Measurements from ENCODE around the gene ZBTB7C.

Gene ZBTB7C

DNA sequence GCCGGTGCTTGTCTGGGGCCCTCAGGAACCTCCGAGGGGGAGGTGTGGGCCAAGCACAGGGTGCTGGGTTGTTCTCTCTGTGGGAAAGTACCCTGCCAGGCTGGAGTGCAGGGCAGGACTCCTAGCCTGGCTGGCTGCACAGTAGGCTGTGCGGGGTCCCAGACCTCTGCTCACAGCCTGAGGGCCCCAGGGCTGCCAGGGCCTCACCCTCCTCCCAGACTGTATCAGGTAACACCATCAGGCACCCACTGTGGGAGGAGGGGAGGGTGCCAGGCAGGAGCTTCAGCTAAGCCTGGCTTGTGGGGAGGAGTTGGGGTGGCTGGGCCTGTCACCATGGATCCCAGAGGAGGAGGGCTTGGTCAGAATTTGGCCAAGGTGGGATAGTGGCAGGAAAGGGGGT lies 266.8 kb downstream of the ZBTB7C start:
- no peak for DNase-seq (ENCODE audit: low read depth in 2 of 2)

DNA sequence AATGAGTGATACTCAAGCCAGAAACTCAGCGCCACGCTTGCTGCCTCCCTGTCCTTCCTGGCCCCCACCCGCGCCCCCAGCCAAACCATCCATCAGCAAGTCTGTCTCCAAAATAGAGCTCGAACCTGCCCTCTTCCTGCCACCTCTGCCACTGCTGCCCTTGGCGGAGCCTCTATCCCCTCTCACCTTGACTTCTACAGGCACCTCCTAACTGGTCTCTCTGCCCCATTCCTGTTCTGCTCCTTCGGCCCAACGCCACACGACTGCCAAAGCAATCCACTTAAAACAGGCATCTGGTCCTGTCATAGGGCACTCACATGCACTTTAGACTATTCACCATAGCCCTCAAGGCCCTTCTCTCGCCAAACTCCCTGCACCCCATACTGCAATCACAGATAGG lies 268.5 kb downstream of the ZBTB7C start:
- DNase-seq (ENCODE audit: low read depth in 2 of 2), result no peak

DNA sequence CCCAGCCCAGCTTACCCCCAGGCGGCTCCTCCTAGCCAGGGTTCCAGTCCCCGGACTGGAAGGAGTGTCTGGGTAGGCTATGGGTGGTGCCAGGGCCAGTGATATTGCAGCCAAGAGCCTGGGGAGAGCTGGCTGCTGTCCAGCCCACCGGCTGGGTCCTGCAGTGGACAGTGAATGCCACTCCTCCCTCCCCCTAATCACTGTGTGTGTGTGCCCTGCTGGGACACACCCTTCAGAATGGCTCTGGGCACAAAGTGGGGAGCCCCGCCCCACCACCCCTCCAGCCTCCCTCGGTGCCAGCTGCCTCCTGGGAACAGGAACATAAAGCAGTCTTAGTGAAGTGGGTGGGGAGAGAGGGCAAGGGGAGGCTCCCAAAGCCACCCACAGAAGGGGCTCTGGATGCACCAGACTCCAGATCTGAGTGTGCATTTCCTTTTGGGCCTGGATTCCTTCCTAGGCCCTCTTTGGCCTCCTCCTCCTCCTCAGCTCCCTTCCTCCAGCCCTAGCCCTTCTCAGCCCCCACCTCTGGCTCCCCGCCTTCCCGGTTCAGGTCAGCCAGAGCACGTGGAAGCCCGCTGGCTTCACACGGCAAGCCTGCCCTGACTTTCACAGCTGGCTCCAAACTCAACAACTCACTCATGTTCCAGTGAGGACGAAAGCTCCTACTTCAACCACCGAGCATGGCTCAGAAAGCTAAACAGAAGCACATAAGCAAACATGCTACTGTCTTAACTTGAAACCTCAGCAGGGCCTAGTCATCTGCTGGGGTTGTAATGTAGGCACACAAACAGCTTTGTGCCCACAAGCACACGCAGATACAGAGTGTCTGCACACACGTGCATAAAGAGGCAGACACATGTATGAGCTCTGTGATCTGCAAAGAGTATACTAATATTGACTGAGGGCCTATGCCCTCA lies 269.5 kb downstream of the ZBTB7C start:
- DNase-seq (ENCODE audit: low read depth in 2 of 2), result no peak

DNA sequence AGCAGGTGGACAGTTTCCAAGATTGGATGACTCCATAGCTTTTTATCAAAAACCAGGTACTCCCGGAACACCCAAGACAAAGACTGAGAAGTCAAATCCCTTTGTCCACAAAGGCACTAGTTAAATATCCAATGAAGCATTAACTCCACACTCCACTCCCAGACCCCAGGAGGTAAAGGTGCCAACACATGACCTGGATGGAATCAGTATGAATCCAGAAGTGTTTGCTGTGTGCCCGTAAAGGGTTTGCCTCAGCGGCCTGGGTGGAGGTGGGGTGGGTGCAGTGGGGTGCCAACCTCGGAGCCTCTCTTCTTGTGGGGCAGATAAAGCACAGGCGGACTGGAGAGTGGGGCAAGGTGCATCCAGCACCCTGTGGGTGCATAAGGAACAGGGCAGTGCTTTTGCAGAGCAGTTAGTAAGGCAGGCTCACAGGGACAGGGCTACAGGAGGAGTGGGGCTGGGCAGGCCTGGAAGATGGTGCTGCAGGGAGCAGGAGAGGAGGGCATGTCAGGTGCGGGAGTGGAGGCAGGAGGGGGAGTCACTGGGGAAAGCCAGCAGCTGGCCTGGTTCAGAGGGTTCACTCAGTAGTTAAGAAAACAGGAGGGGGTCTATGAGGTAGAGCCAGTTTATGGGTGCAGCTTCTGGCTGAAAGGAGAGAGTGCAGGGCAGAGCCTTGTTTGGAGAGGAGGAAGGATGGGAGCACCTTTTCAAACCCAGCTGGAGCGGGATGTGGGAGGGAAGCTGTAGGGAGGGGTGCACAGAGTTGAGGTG lies 270.3 kb downstream of the ZBTB7C start:
- no peak for DNase-seq (ENCODE audit: low read depth in 2 of 2)

DNA sequence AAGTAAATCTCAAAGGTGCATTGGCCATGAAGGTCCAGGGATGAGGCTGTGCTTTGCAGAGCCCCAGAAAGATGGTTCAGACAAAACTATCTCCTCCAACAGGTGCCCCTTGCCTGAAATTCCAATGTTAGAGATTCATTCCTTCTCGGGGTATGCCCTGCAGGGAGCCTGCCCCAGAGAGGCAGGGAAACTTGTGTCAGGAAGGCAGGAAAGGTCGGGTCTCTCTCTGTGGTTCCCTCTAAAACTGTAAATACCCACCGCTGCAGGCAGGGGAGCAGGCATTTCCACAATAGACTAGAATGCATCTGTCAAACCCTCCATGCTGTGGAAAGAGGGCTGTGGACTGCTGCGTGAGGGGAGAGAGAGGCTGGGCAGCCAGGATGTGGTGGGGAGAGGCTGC lies 271.0 kb downstream of the ZBTB7C start:
- DNase-seq (ENCODE audit: low read depth in 2 of 2), result no peak

DNA sequence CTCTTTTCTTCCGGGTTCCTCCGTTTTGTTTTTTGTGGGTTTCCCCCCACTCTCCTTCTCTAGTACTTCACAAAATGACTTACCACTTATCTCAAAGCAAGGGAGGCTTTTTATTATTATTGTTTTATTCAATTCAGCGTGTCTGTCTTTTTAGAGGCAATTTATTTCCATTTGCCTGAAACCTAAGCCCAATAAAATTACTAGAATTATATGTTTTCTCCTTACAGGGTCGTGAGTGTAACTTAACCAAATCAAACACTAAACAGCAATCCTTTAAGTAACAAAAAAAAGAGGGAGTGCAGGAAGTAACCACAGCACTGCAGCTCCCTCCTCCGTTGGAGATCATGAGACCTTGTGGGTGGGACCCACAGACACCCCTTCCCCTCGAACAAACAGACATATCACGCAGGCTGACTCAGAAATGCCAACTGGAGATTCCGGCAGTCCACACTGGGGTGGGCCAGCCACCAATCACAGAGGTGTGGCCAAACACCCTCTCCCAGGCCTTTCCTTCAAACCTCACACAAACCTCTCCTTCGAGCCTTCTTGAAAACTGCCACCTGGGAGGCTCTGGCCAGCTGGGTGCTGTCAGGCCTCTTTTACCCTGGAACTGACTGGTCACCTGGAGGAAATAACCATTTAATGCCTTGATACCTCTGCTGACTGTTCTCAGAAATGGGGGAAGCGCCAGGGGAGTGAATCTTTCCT lies 271.7 kb downstream of the ZBTB7C start:
- DNase-seq (ENCODE audit: low read depth in 2 of 2), result no peak

DNA sequence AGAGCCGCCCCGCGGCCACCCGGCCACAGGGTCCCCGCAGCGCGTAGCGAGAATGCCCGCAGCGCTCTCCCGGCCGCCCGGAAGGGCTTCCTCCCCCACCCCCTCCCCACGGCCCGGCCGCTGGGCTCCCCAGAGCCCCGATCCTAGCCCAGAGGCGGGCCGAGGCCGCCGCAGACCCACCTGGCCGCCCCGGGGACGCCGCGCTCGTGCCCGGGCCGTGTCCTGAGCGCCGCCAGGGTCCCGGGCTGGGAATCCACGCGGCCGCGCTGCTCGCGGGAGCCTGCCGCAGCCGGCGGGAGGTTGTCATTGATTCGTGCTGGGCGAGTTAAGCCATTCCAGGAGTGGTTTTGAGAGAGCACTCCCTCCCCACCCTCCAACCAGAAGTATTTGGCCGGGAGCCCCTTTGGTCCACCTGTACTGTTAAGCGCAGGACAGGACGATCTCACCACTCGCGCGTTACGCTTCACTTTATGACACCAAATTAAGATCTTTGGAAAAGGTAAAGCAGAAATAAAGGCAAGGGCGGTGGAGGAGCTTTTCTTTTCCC lies 272.3 kb downstream of the ZBTB7C start:
- DNase-seq (ENCODE audit: low read depth in 2 of 2), result no peak

DNA sequence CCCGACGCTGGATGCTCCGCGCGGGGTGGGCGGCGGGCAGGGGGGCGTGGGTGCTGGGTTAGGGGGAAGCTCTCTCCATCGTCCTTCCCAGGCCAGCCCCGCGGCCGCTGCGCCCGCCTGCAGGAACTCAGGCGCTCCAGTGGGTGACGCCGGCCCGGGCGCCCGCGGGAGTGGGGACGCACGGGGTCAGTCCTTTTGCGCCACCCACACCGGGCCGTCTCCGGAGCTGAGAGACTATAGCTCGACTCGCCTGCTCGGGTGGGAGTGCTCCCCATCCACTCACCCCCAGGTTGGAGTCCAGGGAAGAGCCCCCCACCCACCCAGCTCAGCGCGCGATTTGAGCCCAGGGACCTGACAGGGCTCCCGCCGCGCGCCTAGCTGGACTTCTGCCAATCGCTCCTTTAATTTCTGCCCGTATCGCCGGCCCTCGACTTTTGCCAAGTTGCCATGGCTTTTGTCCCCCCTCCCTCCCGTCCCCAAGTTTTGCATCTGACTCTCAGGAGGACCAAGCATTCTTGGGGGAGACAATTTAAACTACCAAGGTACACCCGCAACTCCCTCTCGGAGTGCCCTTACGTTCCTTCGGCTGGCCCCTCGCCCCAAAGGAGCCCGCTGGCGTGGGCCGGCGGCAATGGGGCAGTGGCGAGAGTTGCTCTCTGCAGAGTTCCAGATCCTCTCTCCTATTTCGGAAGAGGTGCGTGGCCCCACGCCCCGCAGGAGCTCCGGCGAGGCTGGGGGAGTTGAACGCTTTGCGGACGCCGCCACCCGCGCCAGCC lies 272.9 kb downstream of the ZBTB7C start:
- no peak for DNase-seq (ENCODE audit: low read depth in 2 of 2)

DNA sequence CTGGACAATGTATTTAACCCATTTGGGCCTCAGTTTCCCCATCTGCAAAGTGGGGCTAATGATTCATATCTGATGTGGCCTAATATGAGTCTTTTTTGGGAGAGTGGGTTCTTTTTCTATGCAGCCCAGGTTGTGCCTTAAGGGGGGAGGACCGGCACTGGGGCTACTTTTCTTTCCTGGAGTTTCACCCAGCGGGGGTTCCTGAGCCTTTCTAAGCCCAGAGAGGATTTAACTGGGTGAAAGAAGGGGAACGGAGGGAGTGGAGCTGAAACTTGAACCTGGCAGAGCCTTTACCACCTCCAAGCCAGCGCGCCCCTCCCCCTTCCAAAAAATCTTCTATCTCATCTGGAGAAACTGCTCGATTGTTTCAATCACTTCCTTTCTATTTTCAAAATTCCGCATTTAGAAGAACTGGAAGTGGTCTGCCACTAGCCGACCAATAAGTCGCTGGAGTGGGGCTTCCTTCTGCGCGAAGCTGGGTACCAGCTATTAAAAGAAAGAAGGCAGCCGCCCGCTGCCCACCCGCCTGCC lies 273.7 kb downstream of the ZBTB7C start:
- DNase-seq (ENCODE audit: low read depth in 2 of 2), result no peak

DNA sequence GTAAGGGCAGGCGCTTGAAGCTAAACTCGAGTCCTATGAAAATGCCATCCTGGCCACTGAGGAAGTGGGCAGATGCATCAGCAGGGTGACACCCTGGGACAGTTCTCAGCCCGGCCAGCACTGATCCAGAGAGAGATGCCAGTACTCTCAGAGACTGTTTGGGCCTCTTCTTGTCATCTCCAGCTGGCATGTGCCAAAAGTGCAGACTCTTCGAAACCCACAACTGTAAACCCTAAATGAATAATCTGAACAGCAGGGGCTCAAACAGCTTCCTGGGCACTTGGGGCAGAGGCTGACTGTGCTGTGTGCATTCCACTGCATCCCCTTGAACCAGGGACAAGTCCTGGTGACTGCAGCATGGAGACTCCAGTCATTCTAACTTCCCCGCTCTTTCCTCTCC lies 274.6 kb downstream of the ZBTB7C start:
- no peak for DNase-seq (ENCODE audit: low read depth in 2 of 2)

DNA sequence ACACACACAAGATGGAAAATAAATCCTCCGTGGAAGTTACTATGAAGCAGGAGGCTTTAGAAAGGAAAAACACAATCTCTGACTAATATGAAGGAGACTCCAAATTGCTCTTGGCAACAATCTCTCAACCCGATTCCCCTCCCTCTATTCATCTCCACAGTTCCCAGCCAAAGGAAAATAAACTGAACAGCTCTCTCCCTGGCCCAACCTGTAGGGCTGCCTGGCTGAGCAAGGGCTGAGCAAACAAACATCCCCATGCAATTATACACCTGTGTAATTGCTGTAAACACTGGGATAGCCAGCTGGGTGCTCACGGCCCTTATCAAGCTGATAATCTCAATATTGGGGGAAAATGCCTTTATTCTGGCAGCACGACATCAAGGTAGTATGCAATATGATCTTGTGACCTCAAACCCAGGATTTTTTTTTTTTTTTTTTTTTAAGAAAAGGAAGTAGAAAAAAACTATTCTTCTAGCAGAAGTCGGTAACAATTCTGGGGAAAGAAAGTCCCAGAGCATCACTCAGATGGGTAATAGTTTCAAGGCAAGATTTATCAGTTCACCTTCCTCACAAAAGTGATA lies 275.4 kb downstream of the ZBTB7C start:
- no peak for DNase-seq (ENCODE audit: low read depth in 2 of 2)

DNA sequence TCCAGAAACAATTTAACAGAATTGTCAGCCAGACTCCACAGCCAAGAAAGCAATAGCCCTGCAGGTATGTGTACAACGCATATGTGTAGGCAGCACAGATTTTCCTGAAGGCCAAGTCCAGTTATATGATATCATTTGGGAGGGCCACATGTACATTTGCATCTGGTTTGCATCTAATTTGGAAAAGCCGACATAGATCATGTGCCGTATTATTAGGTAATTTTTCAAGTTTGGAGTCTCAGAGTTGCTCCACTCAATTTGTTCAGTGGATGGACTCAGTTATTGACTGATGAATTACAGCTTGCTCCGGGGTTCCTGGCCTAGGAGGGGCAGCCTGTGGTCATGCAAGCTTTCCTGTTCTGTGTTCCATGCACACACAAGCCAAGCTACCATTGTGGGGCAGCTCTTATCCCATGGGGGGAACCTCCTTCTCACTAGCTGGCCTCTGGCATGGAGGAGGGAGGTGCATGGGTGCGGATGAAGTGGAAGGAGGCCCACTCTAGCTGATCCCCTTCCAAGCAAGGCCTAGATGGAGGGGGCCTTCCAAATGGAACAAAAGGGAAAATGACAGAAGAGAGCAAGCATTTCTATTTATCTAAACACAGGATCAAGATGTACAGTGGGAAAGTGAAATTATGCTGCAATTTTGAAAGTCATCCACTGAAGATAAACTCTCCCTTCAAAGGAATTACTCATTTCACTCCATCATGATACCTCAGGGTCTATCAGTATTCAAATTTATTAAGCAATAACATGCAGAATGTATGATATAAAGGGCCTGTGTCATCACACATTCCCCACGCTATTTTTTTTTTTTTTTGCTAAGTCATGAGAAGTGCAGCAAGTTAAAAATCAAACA lies 276.2 kb downstream of the ZBTB7C start:
- DNase-seq (ENCODE audit: low read depth in 2 of 2), result no peak

DNA sequence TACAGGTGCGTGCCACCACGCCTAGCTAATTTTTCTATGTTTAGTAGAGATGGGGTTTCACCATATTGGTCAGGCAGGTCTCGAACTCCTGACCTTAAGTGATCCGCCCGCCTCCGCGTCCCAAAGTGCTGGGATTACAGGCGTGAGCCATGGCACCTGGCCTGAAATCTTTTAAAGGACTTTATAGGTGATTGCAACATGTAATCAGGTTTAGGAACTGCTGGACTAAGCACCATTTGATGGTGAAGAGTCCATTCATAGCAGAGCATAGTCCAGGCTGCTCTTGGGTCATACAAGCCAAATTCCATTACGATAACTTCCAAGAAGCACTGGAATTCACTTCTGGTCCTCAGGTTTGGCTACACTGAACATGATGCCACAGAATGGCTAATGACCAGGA lies 278.1 kb downstream of the ZBTB7C start:
- no peak for DNase-seq (ENCODE audit: low read depth in 2 of 2)

DNA sequence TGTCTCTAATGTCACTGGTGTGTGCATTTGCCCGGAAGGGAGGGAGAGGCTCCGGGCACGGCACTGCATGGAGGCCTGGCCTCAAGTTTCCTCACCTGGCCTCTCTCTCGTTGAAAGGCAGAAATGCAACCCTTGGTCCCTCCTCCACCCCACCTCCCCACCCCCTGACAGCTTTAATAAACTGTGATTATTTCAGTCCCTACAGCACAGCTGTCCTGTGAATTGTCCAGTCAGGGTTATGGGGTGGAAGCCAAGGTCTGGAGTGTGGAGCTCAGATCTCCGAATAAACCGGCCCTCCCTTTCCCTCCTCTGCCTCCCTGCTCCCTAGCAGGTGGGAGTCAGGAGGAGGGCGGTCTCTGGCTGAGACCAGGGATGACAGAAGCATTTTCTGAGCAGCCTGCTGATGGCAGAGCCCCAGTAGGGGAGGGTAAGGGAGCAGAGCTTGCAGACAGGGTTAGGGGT lies 279.5 kb downstream of the ZBTB7C start:
- DNase-seq (ENCODE audit: low read depth in 2 of 2), result no peak

DNA sequence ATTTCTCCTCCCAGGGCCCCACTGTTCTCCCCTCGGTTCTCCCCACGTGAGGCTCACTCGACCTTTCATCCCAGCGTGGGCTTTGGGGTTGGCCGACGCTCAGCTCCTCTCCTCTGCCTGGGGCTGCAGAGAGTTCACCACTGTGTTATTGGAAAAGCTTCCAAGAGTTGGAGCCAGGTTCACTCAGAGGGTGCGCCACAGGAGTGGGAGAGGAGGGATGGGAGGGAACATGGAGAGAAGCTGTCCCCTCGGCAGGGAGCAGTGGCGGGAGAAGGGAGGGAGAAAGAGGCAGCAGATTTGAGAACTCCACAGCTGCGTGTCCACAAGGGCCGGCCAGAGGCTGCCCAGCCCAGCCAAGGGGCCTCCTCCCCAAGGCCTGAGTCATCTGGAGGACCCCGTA lies 281.6 kb downstream of the ZBTB7C start:
- DNase-seq (ENCODE audit: low read depth in 2 of 2), result no peak

DNA sequence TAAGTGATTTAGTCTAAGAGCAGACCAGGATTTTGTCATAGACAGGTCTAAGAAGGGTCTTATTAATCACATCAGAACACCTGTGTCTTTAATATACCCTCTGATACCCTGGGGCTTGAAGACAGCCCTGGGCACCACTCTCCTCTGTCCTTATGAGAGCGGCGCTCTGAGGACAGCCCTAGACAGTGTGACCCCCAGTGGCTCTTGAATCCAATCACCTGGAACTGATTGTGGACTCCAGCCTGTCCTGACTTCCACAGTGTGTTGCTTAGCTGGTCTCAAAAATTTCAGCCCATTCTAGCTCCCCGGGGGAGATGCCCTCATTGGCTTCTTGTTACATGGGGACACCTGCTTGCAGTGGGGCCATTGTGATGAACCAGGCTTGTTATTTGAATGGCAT lies 282.9 kb downstream of the ZBTB7C start:
- DNase-seq (ENCODE audit: low read depth in 2 of 2), result no peak

DNA sequence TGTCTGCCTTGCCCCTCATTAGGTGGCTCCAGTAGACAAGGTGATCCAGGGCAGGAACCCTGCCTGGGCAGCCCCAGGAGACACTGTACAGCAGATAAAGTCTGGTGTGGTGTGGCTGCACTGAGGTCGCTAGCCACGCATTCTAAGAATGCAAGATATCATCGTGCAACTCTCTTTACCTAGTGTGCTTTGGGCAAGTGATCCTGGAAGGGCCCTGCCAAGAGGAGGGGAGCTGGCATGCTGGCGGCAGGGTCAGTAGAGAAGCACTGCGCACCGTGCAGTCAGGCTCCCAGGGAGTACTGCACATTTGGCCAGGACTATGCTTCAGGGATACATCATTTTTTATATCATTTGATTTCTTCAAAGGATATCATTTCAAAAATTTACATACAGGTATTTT lies 283.5 kb downstream of the ZBTB7C start:
- DNase-seq (ENCODE audit: low read depth in 2 of 2), result no peak

DNA sequence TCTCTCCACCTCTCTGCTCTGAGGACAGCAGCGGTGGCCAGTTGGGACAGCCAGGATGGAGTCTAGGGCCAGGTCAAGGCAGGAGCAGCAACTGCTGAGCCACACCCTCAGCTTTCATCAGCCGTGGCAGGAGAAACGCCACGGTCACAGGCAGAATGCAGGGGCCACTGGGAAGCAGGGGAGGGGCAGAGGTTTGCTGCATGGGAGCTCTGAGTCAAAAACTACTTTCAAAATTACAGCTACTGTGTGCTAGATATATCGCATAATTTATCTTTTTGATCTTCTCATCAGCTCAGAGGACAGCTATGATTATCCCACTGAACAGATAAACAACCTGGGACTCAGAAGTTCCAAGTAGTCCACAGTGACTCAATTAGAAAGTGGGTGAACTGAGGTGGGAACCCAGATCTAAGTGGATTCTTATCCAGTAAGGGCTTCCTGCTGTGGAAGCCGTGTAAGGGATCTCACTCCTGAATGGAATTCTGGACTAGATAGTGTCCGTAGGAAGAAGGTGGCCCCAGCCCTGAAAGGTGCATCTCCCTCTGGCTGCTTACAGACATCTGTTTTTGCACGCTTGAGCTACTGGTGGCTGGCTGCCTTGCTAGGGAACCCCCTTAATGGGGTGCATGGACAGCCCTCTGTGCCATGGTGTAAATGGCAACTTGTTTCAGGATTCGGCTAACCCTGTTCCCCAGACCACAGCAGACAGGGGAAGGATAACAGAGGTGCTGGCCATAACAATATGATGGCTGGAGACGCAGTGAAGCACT lies 284.1 kb downstream of the ZBTB7C start:
- peak; percentile 29 to 56 for DNase-seq (ENCODE audit: low read depth in 2 of 2)

DNA sequence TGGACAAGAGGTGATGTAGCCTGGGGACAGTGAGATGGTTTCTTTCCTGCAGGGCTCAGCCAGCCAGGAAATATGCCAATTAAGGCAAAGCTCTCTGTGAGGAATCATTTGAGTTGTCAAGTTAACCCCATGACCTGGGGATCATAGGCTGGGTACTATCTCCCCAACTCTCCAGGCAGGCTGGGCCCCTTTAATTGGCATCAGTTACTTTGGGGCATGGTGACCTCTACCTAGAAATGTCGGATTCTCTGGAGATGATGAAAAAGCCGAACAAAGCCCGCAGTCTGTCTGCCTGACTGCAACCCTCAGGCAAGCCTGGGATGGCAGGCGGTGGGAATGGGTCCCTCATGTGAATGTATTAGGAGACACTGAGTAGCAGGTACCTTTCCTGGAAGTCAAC lies 285.2 kb downstream of the ZBTB7C start:
- DNase-seq (ENCODE audit: low read depth in 2 of 2), result no peak

Measured in stimulated activated CD4-positive, alpha-beta T cell treated with anti-CD3 and anti-CD28 coated beads, Interleukin-4, amount 100 ng/mL, for 48 hours (primary cell).